ENCODE results near the gene NSRP1.
"Not testable (repeated sequence)": the region's sequence is repeated elsewhere in the genome, so short reads cannot be mapped to it uniquely, and the experiment has no call there.

The NSRP1 gene

DNA sequence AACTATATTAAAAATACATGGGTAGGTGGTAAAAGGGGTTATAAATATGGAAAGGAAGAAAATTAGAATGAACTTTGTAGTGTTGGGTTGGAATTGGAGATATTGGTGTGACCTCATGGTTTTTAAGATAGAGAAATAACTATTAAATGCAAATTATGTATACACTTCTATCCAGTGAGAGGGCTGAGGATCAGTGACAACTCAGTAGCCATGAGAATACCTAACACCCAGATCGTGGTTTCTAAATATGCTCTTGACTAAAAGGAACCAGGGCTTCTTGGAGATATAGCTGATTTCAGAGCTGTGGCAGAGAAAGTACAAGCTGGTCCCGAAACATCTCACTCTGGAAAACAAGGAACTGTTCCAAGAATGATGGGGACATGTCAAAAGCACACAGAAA, 74.5 kb downstream of the NSRP1 start:
- DNase-seq: no peak

- no peak for DNase-seq
Observed at GRCh38 chr17:30196504-30196903, 79.9 kb downstream of the NSRP1 start.

- DNase-seq: no peak
Observed at GRCh38 chr17:30197416-30197815, 80.8 kb downstream of the NSRP1 start.

- DNase-seq: no peak
Observed at GRCh38 chr17:30199600-30199999, 83.0 kb downstream of the NSRP1 start.

DNA sequence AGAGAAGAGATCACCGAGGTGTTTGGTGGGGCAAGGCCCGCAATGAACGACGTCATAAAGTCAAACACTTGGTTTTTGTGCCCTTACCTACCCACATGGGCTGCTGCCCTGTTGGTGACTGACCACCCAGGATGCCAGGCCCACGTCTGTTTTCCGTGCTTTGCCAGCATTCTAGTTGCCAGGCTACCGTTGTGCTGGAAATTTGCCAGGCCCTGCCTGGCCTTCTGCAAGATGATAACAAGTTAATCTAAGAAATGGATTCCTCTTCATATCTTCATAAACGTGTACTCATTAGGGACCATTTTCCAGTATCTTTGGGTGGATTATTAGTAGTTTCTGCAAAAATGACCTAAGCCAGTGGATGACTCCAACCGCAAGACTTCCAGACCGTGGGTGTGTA, 83.5 kb downstream of the NSRP1 start:
- DNase-seq: no peak

DNA sequence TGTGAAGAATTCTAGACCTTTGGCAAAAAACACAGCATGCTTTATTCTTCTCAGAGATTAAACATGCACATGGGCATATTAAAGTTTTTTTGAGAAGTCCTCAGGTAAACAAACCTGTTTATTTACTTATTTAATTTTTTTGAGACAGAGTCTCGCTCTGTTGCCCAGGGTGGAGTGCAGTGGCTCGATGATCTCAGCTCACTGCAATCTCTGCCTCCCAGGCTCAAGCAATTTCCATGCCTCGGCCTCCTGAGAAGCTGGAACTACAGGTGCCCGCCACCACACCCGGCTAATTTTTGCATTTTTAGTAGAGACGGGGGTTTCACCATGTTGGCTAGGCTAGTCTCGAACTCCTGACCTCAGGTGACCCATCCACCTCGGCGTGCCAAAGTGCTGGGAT, 84.0 kb downstream of the NSRP1 start:
- not testable (repeated sequence) for DNase-seq

GRCh38 chr17:30203471-30203981, 86.9 kb downstream of the NSRP1 start:
- DNase-seq: no peak

DNA sequence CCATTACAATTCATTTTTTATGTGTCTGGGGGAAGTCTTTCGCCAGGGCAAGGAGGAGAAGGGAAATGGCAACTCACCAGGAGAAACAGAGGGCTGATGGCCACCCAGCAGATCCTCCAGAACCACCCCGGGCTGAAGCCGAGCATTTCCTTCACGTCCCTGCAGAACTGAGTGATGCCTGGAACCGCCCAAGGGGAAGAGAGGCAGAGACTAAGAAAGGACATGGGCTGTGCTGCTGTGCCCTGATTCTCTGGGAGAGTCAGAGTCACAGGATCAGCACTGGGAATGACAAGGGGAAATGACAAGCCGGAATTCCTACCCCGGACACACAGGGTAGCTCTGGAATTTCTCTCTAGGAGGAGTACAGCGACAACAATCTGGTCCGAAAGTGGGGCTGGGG, 91.0 kb downstream of the NSRP1 start:
- no peak for DNase-seq

DNA sequence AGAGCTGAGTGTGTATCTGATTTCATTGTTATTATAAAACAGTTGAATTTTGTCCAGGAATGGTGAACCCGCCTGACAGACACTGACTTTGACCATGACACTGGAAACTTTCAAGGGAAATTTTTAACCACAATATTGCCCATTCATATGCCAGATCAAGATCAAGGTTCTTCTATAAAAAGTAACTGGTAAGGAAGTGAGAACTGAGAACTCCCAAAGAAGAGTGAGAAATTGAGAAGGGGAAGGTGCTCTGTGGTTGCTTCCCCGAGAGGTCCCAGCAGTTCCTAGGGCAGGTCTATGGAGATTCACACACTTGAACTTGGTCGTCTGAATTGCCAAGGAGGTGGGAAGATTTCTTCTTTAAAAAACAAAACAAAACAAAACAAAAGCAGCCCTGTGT, 91.6 kb downstream of the NSRP1 start:
- DNase-seq: no peak

- no peak for DNase-seq
Observed at GRCh38 chr17:30209930-30210329, 93.3 kb downstream of the NSRP1 start.

- DNase-seq: no peak
Observed at GRCh38 chr17:30210366-30210765, 93.8 kb downstream of the NSRP1 start.

DNA sequence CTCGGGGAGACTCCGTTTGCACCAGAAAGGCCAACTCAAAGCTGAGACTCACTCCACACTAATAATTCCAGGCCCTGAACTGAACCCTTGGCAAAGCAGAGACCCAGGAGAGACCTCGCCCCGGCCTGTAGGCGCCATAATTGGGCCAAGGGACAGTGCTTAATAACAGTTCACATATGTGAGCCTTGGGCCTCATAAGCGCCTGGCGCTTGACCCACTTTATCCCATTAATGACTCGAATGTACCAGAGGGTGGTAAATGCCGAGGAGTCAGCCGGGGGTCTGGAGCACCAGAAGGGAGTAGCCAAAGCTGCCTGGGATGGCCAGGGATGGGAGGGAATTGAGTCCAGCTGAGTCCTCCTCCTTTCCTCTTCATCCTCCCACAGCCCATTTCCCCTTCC, 94.3 kb downstream of the NSRP1 start:
- DNase-seq: no peak

DNA sequence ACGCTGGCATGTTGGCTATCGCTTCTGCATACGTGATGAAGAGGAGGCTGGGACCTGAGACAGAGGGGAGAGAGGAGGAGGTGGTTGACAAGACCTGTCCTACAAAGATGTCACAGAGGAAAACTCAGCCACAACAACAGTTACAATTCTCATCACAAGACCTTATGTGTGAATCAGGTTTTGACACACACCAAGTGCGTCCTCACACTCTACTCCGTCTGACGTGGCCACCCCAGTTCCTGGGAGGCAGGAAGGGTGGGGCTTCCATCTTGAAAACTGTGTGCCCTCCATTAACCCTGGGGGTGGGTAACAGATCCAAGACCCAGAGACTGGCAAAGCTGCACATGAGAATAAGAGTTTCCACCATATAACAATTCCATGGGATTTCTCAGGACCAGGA, 94.8 kb downstream of the NSRP1 start:
- no peak for DNase-seq

DNA sequence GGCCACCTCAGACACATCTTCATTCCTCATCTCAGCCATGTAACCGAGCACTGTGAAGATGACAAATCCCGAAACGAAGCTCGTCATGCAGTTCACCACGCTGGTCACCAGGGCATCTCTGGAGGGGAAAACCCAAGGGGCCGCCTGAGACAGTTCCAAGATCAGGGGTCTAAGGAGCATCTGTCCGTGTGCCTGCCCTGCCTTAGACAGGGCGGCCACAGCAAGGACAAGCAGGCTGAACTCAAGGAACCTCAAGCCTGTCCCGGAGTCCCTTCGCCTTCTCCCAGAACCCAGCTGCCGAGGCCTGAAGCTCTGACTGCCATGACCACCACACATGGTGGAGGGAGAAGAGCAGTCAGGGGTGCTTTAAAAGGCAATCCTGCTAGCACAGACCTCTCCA, 96.1 kb downstream of the NSRP1 start:
- no peak for DNase-seq

GRCh38 chr17:30217054-30217453, 100.4 kb downstream of the NSRP1 start:
- DNase-seq: no peak

- no peak for DNase-seq
Observed at GRCh38 chr17:30217746-30218245, 101.2 kb downstream of the NSRP1 start.

GRCh38 chr17:30218799-30219198, 102.2 kb downstream of the NSRP1 start:
- no peak for DNase-seq

DNA sequence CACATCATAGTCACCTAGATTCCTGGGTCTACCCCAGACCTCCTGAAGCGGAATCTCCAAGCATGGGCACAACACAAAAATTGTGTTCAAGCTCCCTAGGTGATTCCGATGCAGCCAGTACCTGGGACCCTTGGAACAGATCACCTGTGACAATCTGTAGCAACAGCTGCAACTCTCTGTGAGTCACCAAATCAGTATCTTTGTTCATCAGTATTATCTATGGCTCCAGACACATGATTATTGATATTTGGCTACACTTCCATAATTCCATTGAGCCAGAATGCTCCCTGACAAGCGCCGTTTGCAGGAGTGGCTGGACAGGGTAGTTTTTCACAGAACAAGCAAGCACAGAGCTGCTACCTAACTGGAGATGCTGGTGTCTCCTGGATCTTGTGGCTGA, 102.7 kb downstream of the NSRP1 start:
- DNase-seq: no peak

GRCh38 chr17:30219833-30220232, 103.2 kb downstream of the NSRP1 start:
- DNase-seq: no peak

DNA sequence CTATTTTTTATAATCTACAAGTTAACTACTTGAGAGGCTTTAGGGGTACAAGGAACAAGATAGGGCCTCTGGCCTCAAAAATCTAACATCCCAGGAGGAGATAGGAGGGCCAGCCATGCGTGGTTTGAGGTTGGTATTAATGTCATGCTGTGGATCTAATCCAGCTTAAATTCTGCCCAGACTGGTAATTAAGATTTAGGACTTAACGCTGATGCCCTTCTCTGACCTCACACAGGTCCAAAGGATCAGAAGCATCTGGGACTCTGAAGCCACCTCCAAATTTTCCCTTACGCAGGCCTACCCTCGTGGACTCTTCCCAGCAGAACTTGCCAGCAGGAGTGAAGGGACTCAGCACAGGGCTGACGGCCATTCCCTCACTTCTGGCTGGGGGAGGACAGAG, 103.8 kb downstream of the NSRP1 start:
- no peak for DNase-seq

- no peak for DNase-seq
Observed at GRCh38 chr17:30221346-30221745, 104.7 kb downstream of the NSRP1 start.

DNA sequence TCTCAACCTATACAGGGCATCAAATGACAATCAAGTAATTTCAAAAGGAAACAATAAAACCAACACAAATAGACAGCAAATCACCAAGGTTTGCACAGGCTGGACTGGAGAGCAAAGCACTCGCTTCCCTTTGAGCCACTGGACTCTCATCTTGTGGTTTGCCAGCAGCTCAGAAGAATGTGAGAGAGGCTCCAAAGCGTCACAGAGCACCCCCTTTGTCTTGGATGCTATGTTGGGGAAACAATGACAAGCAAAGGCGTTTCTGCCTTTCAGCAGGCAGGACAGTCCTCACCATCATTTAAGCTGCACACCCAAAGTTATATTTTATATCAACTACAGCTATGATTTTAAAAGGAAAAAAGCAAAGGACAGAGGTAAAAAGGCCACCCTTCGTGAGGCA, 105.6 kb downstream of the NSRP1 start:
- DNase-seq: no peak

- DNase-seq: no peak
Observed at GRCh38 chr17:30222721-30223175, 106.1 kb downstream of the NSRP1 start.

GRCh38 chr17:30224419-30224960, 107.9 kb downstream of the NSRP1 start:
- DNase-seq: no peak

- no peak for DNase-seq
Observed at GRCh38 chr17:30225112-30225511, 108.5 kb downstream of the NSRP1 start.
